Measurements from ENCODE around the gene SENP3. TPM values are rescaled to one million over a fixed set of nuclear protein-coding genes. Genes with fewer than 3 reads are reported as not detected.

SENP3 gene
- total RNA-seq, 1 experiment from 2014 or later = 83.1 TPM

GRCh38 chr17:7512824-7513540, 48.7 kb upstream of the SENP3 start:
- Histone ChIP-seq H3K27ac (ENCODE audit: insufficient read length, low read depth, low read length) (no peak overlapping the region), H2BK120ac (ENCODE audit: low read depth, low read length, poor library complexity, severe bottlenecking) (no peak overlapping the region), H3K79me1 (ENCODE audit: insufficient read depth, low read depth, low read length, poor library complexity, severe bottlenecking) (no peaks in the 10 kb centered on the region), H2BK20ac (ENCODE audit: low read depth, low read length, poor library complexity, severe bottlenecking) (no peak overlapping the region), H3K56ac (ENCODE audit: insufficient read length, low read depth, low read length) (no peak overlapping the region), H3K9me3 (ENCODE audit: control insufficient read depth, low read depth, low read length) (no peaks in the 10 kb centered on the region), H3K4me2 (ENCODE audit: insufficient read depth, insufficient read length, low read length) (no peak overlapping the region), H3K23me2 (ENCODE audit: insufficient read length, low read depth, low read length, poor library complexity, severe bottlenecking) (no peaks in the 10 kb centered on the region), H2BK5ac (ENCODE audit: insufficient read length, low read length) (no peak overlapping the region), H2AFZ (ENCODE audit: low read length) (no peak overlapping the region), H2AK5ac (ENCODE audit: insufficient read length, low read length) (no peak overlapping the region), H2BK15ac (ENCODE audit: low read depth, low read length) (no peak overlapping the region), H3K14ac (ENCODE audit: insufficient read depth, low read length) (no peak overlapping the region), H3K18ac (ENCODE audit: insufficient read length, low read depth, low read length) (no peak overlapping the region), H4K91ac (ENCODE audit: insufficient read length, low read depth, low read length) (no peak overlapping the region), H3K79me2 (ENCODE audit: insufficient read depth, low read length) (no peaks in the 10 kb centered on the region), H4K20me1 (ENCODE audit: control insufficient read depth, insufficient read depth, insufficient read length) (no peaks in the 10 kb centered on the region), H4K5ac (ENCODE audit: insufficient read length, low read depth, low read length) (no peak overlapping the region), H3K27me3 (ENCODE audit: insufficient read depth, low read length) (no peaks in the 10 kb centered on the region), H4K8ac (replicated peaks; ENCODE audit: insufficient read length, low read depth, low read length) (no peak overlapping the region), H3K23ac (ENCODE audit: insufficient read length, low read depth, low read length) (no peak overlapping the region), H3K9ac (ENCODE audit: extremely low read depth, insufficient read length, low read length) (no peak overlapping the region), H3K4me1 (ENCODE audit: insufficient read depth, low read length) (no peaks in the 10 kb centered on the region), H3T11ph (ENCODE audit: low read length) (no peak overlapping the region), H2BK12ac (ENCODE audit: insufficient read length, low read depth, low read length) (no peak overlapping the region), H3K4ac (ENCODE audit: low read depth, low read length) (no peak overlapping the region)
- peaks cover 39 to 71% (median 63%) of the 10 kb centered on the region in 3 experiments for H3K36me3 Mint-ChIP-seq (ENCODE audit: insufficient read depth in 1 of 3, low read depth in 3 of 3)
- DNase-seq = no peak
- H3K27ac Mint-ChIP-seq = no peak overlapping the region
- H3K9me3 Mint-ChIP-seq = no peaks in the 10 kb centered on the region
- H3K27me3 Mint-ChIP-seq (ENCODE audit: low read depth) = no peaks in the 10 kb centered on the region
- no peaks in the 10 kb centered on the region for H3K4me1 Mint-ChIP-seq
- TF ChIP-seq, protein P1, sequence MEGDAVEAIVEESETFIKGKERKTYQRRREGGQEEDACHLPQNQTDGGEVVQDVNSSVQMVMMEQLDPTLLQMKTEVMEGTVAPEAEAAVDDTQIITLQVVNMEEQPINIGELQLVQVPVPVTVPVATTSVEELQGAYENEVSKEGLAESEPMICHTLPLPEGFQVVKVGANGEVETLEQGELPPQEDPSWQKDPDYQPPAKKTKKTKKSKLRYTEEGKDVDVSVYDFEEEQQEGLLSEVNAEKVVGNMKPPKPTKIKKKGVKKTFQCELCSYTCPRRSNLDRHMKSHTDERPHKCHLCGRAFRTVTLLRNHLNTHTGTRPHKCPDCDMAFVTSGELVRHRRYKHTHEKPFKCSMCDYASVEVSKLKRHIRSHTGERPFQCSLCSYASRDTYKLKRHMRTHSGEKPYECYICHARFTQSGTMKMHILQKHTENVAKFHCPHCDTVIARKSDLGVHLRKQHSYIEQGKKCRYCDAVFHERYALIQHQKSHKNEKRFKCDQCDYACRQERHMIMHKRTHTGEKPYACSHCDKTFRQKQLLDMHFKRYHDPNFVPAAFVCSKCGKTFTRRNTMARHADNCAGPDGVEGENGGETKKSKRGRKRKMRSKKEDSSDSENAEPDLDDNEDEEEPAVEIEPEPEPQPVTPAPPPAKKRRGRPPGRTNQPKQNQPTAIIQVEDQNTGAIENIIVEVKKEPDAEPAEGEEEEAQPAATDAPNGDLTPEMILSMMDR (conservative IDR thresholded peaks at IDR 0.05) = no peak
- no CpG with 5 or more reads among the region's 20 CpGs for WGBS (ENCODE audit: extremely low coverage, insufficient read length, low lambda C conversion rate)
- no peak overlapping the region for H3K4me3 Mint-ChIP-seq
